Loucy (cell line): ENCODE measurements around the gene CTCFL.

Experiments
- H2AFZ ChIP-seq: fragments of 200-600 bp; sonication (generic); 2 replicates; pipeline ENCODE4 v1.6.0; 2016; ENCODE audit warnings: antibody characterized with exemption, mild to moderate bottlenecking, low read length, moderate library complexity
- H3F3A ChIP-seq: fragments of 200-600 bp; 2 replicates; pipeline ENCODE4 v1.6.0; 2016; ENCODE audit warnings: antibody characterized with exemption, low read depth, mild to moderate bottlenecking
- H3K27me3 ChIP-seq: fragments of 200-600 bp; sonication (generic); 2 replicates; pipeline ENCODE4 v1.6.1; 2014; ENCODE audit warnings: low read length, mild to moderate bottlenecking; ENCODE audit not compliant: insufficient read depth, poor library complexity, severe bottlenecking
- H3K36me3 ChIP-seq: fragments of 200-600 bp; sonication (generic); 2 replicates; pipeline ENCODE4 v1.6.1; 2016; ENCODE audit warnings: low read length; ENCODE audit not compliant: insufficient read depth
- H3K4me1 ChIP-seq: fragments of 200-600 bp; sonication (generic); 2 replicates; pipeline ENCODE4 v1.5.1; 2014; ENCODE audit warnings: low read length, mild to moderate bottlenecking; ENCODE audit not compliant: insufficient read depth, poor library complexity, severe bottlenecking
- H3K4me2 ChIP-seq: fragments of 200-600 bp; sonication (generic); 2 replicates; pipeline ENCODE4 v1.6.0; 2014; ENCODE audit warnings: antibody characterized with exemption, low read length, low read depth, mild to moderate bottlenecking; ENCODE audit not compliant: poor library complexity, severe bottlenecking
- H3K4me3 ChIP-seq: fragments of 200-600 bp; sonication (generic); 2 replicates; pipeline ENCODE4 v1.5.1; 2014; ENCODE audit warnings: low read length, mild to moderate bottlenecking, mixed read lengths; ENCODE audit not compliant: poor library complexity, severe bottlenecking
- H3K79me2 ChIP-seq: fragments of 200-600 bp; sonication (generic); 2 replicates; pipeline ENCODE4 v1.6.1; 2014; ENCODE audit warnings: low read length; ENCODE audit not compliant: insufficient read depth
- H3K9ac ChIP-seq: fragments of 200-600 bp; sonication (generic); 2 replicates; pipeline ENCODE4 v1.6.0; 2014; ENCODE audit warnings: mild to moderate bottlenecking, low read depth, low read length, moderate library complexity; ENCODE audit not compliant: poor library complexity, severe bottlenecking
- H3K9me2 ChIP-seq: fragments of 200-600 bp; sonication (generic); replicated peaks from 2 replicates; pipeline ENCODE4 v1.6.1; 2016; ENCODE audit warnings: low read depth, low read length, mixed read lengths
- H3K9me3 ChIP-seq: fragments of 200-600 bp; sonication (generic); 2 replicates; pipeline ENCODE4 v1.6.1; 2014; ENCODE audit warnings: mild to moderate bottlenecking, antibody characterized with exemption, low read length, low read depth; ENCODE audit not compliant: insufficient read depth
- H4K20me1 ChIP-seq: fragments of 200-600 bp; sonication (generic); 2 replicates; pipeline ENCODE4 v1.6.0; 2014; ENCODE audit warnings: antibody characterized with exemption, low read length, mild to moderate bottlenecking; ENCODE audit not compliant: insufficient read depth, poor library complexity, severe bottlenecking
- EZH2phosphoT487 ChIP-seq: fragments of 200-600 bp; IDR thresholded peaks from 2 replicates; pipeline ENCODE4 v1.6.1; 2018; ENCODE audit warnings: antibody characterized with exemption, mild to moderate bottlenecking, moderate library complexity, borderline replicate concordance
- TF ChIP-seq, protein P1 (sequence below): fragments of 200-600 bp; sonication (generic); conservative IDR thresholded peaks from 2 replicates; pipeline ENCODE4 v1.5.1; 2014; ENCODE audit warnings: mild to moderate bottlenecking, antibody characterized with exemption, low read length

Gene CTCFL

DNA sequence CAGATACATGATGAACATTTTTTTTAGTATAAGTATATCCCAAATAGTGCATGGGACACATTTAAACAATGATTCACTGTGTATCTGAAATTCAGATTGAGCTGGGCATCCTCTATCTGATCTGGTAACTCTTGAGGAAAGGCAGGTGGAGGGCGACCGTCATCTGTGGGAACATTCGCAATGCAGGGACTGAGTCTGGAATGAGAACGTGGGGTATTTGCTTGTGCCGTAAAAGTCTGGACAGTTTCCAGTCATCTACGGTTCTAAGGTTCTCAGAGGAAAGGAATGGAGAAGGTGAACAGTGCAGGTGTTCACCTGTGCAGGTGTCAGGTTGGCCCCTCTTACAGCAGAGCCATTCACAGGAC, 22.6 kb downstream of the CTCFL start:
- peaks cover 8% of the 10 kb centered on the region for H3K4me1 ChIP-seq
- no peaks in the 10 kb centered on the region for H3K36me3 ChIP-seq
- H3K9me2 ChIP-seq = no peaks in the 10 kb centered on the region
- no peak for TF ChIP-seq EZH2phosphoT487
- TF ChIP-seq, protein P1, sequence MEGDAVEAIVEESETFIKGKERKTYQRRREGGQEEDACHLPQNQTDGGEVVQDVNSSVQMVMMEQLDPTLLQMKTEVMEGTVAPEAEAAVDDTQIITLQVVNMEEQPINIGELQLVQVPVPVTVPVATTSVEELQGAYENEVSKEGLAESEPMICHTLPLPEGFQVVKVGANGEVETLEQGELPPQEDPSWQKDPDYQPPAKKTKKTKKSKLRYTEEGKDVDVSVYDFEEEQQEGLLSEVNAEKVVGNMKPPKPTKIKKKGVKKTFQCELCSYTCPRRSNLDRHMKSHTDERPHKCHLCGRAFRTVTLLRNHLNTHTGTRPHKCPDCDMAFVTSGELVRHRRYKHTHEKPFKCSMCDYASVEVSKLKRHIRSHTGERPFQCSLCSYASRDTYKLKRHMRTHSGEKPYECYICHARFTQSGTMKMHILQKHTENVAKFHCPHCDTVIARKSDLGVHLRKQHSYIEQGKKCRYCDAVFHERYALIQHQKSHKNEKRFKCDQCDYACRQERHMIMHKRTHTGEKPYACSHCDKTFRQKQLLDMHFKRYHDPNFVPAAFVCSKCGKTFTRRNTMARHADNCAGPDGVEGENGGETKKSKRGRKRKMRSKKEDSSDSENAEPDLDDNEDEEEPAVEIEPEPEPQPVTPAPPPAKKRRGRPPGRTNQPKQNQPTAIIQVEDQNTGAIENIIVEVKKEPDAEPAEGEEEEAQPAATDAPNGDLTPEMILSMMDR = no peak
- no peaks in the 10 kb centered on the region for H3K27me3 ChIP-seq
- no peak overlapping the region for H3K4me2 ChIP-seq
- H3K9ac ChIP-seq = no peak overlapping the region
- H3K79me2 ChIP-seq = no peaks in the 10 kb centered on the region
- no peak overlapping the region for H3K4me3 ChIP-seq
- no peaks in the 10 kb centered on the region for H4K20me1 ChIP-seq
- no peaks in the 10 kb centered on the region for H3F3A ChIP-seq
- H2AFZ ChIP-seq = no peak overlapping the region
- H3K9me3 ChIP-seq = no peaks in the 10 kb centered on the region

GRCh38 chr20:57501461-57502335, 23.2 kb downstream of the CTCFL start:
- H3K4me3 ChIP-seq = no peak overlapping the region
- no peak overlapping the region for H3K9ac ChIP-seq
- peaks cover 8% of the 10 kb centered on the region for H3K4me1 ChIP-seq
- H3K9me3 ChIP-seq = no peaks in the 10 kb centered on the region
- no peak for TF ChIP-seq EZH2phosphoT487
- TF ChIP-seq, protein P1 = peak; percentile 26; the same call in 1 of the 2 replicates
- no peak overlapping the region for H3K4me2 ChIP-seq
- H3F3A ChIP-seq = no peaks in the 10 kb centered on the region
- no peaks in the 10 kb centered on the region for H3K9me2 ChIP-seq
- H3K79me2 ChIP-seq = no peaks in the 10 kb centered on the region
- H3K27me3 ChIP-seq = no peaks in the 10 kb centered on the region
- no peak overlapping the region for H2AFZ ChIP-seq
- H4K20me1 ChIP-seq = no peaks in the 10 kb centered on the region
- H3K36me3 ChIP-seq = no peaks in the 10 kb centered on the region

- Histone ChIP-seq H3F3A (no peaks in the 10 kb centered on the region), H3K27me3 (no peaks in the 10 kb centered on the region), H2AFZ (no peak overlapping the region), H3K4me1 (peaks cover 8% of the 10 kb centered on the region), H3K79me2 (no peaks in the 10 kb centered on the region), H3K9ac (no peak overlapping the region), H3K4me3 (no peak overlapping the region), H3K9me2 (no peaks in the 10 kb centered on the region), H3K9me3 (no peaks in the 10 kb centered on the region), H3K4me2 (no peak overlapping the region), H4K20me1 (no peaks in the 10 kb centered on the region), H3K36me3 (no peaks in the 10 kb centered on the region)
- no peak for TF ChIP-seq EZH2phosphoT487
- TF ChIP-seq, protein P1 = no peak
These were observed 24.0 kb downstream of the CTCFL start for GRCh38 chr20:57500962-57501361.
